SK-N-SH treated with all-trans-retinoic acid at 6 μM for 48 hours (cell line): ENCODE data around the gene RHOA.

Experiments used
- OSR1 ChIP-seq: fragments of 250-450 bp; sonication (Bioruptor Pico); IDR thresholded peaks from 2 replicates; pipeline ENCODE4 v1.8.0; 2022; ENCODE audit warnings: moderate library complexity, mild to moderate bottlenecking, inconsistent platforms
- PATZ1 ChIP-seq: fragments of 250-450 bp; sonication (Bioruptor Pico); IDR thresholded peaks from 2 replicates; pipeline ENCODE4 v1.8.0; 2020; ENCODE audit warnings: mild to moderate bottlenecking, moderate library complexity, borderline replicate concordance

GRCh38 chr3:49410066-49410845 is 1.5 kb downstream of the RHOA start:
- TF ChIP-seq PATZ1 (CRISPR knock-in tag) (no peak), OSR1 (CRISPR knock-in tag) (no peak)
